ENCODE measurements around the gene ATXN2.
"Not testable (repeated sequence)": the region's sequence is repeated elsewhere in the genome, so short reads cannot be mapped to it uniquely, and the experiment has no call there.

ATXN2 gene

GRCh38 chr12:111590552-111590951 is 8.6 kb downstream of the ATXN2 start:
- no peak overlapping the region for H3K27ac Mint-ChIP-seq
- peaks cover 40% of the 10 kb centered on the region for H3K4me1 Mint-ChIP-seq (ENCODE audit: low read depth)
- no peak overlapping the region for H3K4me3 Mint-ChIP-seq
- no peaks in the 10 kb centered on the region for H3K27me3 Mint-ChIP-seq
- H3K9me3 Mint-ChIP-seq, result no peaks in the 10 kb centered on the region
- peaks cover 14% of the 10 kb centered on the region for H3K36me3 Mint-ChIP-seq (ENCODE audit: low read depth)
- no peak for DNase-seq

GRCh38 chr12:111589601-111590000 is 9.5 kb downstream of the ATXN2 start:
- H3K27me3 Mint-ChIP-seq, result no peaks in the 10 kb centered on the region
- H3K4me1 Mint-ChIP-seq (ENCODE audit: low read depth), result peaks cover 30% of the 10 kb centered on the region
- H3K9me3 Mint-ChIP-seq, result no peaks in the 10 kb centered on the region
- H3K4me3 Mint-ChIP-seq, result no peak overlapping the region
- H3K36me3 Mint-ChIP-seq (ENCODE audit: low read depth), result peaks cover 12% of the 10 kb centered on the region
- H3K27ac Mint-ChIP-seq, result no peak overlapping the region
- DNase-seq, result no peak

GRCh38 chr12:111588010-111588409 is 11.1 kb downstream of the ATXN2 start:
- H3K4me1 Mint-ChIP-seq (ENCODE audit: low read depth), result peaks cover 18% of the 10 kb centered on the region
- H3K27me3 Mint-ChIP-seq, result no peaks in the 10 kb centered on the region
- H3K36me3 Mint-ChIP-seq (ENCODE audit: low read depth), result peaks cover 12% of the 10 kb centered on the region
- H3K9me3 Mint-ChIP-seq, result no peaks in the 10 kb centered on the region
- no peak overlapping the region for H3K4me3 Mint-ChIP-seq
- DNase-seq, result no peak
- no peak overlapping the region for H3K27ac Mint-ChIP-seq

- no peak overlapping the region for H3K4me3 Mint-ChIP-seq
- peaks cover 10% of the 10 kb centered on the region for H3K36me3 Mint-ChIP-seq (ENCODE audit: low read depth)
- no peaks in the 10 kb centered on the region for H3K27me3 Mint-ChIP-seq
- peaks cover 15% of the 10 kb centered on the region for H3K4me1 Mint-ChIP-seq (ENCODE audit: low read depth)
- no peaks in the 10 kb centered on the region for H3K9me3 Mint-ChIP-seq
- DNase-seq, result no peak
- H3K27ac Mint-ChIP-seq, result no peak overlapping the region
Observed at GRCh38 chr12:111586986-111587385, 12.1 kb downstream of the ATXN2 start.

GRCh38 chr12:111585690-111586089 is 13.4 kb downstream of the ATXN2 start:
- no peaks in the 10 kb centered on the region for H3K9me3 Mint-ChIP-seq
- peaks cover 18% of the 10 kb centered on the region for H3K36me3 Mint-ChIP-seq (ENCODE audit: low read depth)
- peaks cover 17% of the 10 kb centered on the region for H3K4me1 Mint-ChIP-seq (ENCODE audit: low read depth)
- DNase-seq, result no peak
- H3K27me3 Mint-ChIP-seq, result no peaks in the 10 kb centered on the region
- no peak overlapping the region for H3K27ac Mint-ChIP-seq
- H3K4me3 Mint-ChIP-seq, result no peak overlapping the region

GRCh38 chr12:111584959-111585358 is 14.2 kb downstream of the ATXN2 start:
- H3K4me1 Mint-ChIP-seq (ENCODE audit: low read depth), result peaks cover 15% of the 10 kb centered on the region
- H3K36me3 Mint-ChIP-seq (ENCODE audit: low read depth), result peaks cover 22% of the 10 kb centered on the region
- no peaks in the 10 kb centered on the region for H3K9me3 Mint-ChIP-seq
- no peak overlapping the region for H3K4me3 Mint-ChIP-seq
- peak overlapping the region; percentile 6 for H3K27ac Mint-ChIP-seq
- DNase-seq, result no peak
- H3K27me3 Mint-ChIP-seq, result no peaks in the 10 kb centered on the region

- H3K9me3 Mint-ChIP-seq, H3K27me3 Mint-ChIP-seq, DNase-seq, H3K27ac Mint-ChIP-seq, H3K4me3 Mint-ChIP-seq: not testable (repeated sequence)
- Mint-ChIP-seq H3K36me3 (ENCODE audit: low read depth) (peaks cover 29% of the 10 kb centered on the region), H3K4me1 (ENCODE audit: low read depth) (peaks cover 16% of the 10 kb centered on the region)
Observed at GRCh38 chr12:111583506-111583905, 15.6 kb downstream of the ATXN2 start.

GRCh38 chr12:111582133-111582747 is 16.9 kb downstream of the ATXN2 start:
- no peak overlapping the region for H3K4me3 Mint-ChIP-seq
- peaks cover 19% of the 10 kb centered on the region for H3K4me1 Mint-ChIP-seq (ENCODE audit: low read depth)
- no peaks in the 10 kb centered on the region for H3K27me3 Mint-ChIP-seq
- no peak overlapping the region for H3K27ac Mint-ChIP-seq
- no peaks in the 10 kb centered on the region for H3K9me3 Mint-ChIP-seq
- peaks cover 30% of the 10 kb centered on the region for H3K36me3 Mint-ChIP-seq (ENCODE audit: low read depth)
- DNase-seq, result no peak

GRCh38 chr12:111581434-111582132 is 17.5 kb downstream of the ATXN2 start:
- Mint-ChIP-seq H3K4me1 (ENCODE audit: low read depth) (peaks cover 16% of the 10 kb centered on the region), H3K9me3 (no peaks in the 10 kb centered on the region), H3K4me3 (no peak overlapping the region), H3K36me3 (ENCODE audit: low read depth) (peaks cover 30% of the 10 kb centered on the region), H3K27ac (no peak overlapping the region), H3K27me3 (no peaks in the 10 kb centered on the region)
- no peak for DNase-seq

- DNase-seq, result no peak
- Mint-ChIP-seq H3K27me3 (no peaks in the 10 kb centered on the region), H3K4me3 (no peak overlapping the region), H3K36me3 (ENCODE audit: low read depth) (peaks cover 30% of the 10 kb centered on the region), H3K27ac (no peak overlapping the region), H3K4me1 (ENCODE audit: low read depth) (peaks cover 16% of the 10 kb centered on the region), H3K9me3 (no peaks in the 10 kb centered on the region)
Observed at GRCh38 chr12:111580737-111581136, 18.4 kb downstream of the ATXN2 start.

GRCh38 chr12:111580119-111580425 is 19.0 kb downstream of the ATXN2 start:
- Mint-ChIP-seq H3K27ac (no peak overlapping the region), H3K4me3 (no peak overlapping the region), H3K27me3 (no peaks in the 10 kb centered on the region), H3K36me3 (ENCODE audit: low read depth) (peaks cover 34% of the 10 kb centered on the region), H3K9me3 (no peaks in the 10 kb centered on the region), H3K4me1 (ENCODE audit: low read depth) (peaks cover 18% of the 10 kb centered on the region)
- DNase-seq, result no peak

GRCh38 chr12:111578971-111579340 is 20.2 kb downstream of the ATXN2 start:
- H3K4me1 Mint-ChIP-seq (ENCODE audit: low read depth), result peaks cover 18% of the 10 kb centered on the region
- no peak overlapping the region for H3K4me3 Mint-ChIP-seq
- no peak for DNase-seq
- no peaks in the 10 kb centered on the region for H3K9me3 Mint-ChIP-seq
- H3K36me3 Mint-ChIP-seq (ENCODE audit: low read depth), result peaks cover 32% of the 10 kb centered on the region
- H3K27ac Mint-ChIP-seq, result no peak overlapping the region
- no peaks in the 10 kb centered on the region for H3K27me3 Mint-ChIP-seq

- Mint-ChIP-seq H3K9me3 (no peaks in the 10 kb centered on the region), H3K27me3 (no peaks in the 10 kb centered on the region), H3K36me3 (ENCODE audit: low read depth) (peaks cover 34% of the 10 kb centered on the region), H3K27ac (no peak overlapping the region), H3K4me1 (ENCODE audit: low read depth) (peaks cover 19% of the 10 kb centered on the region), H3K4me3 (no peak overlapping the region)
- DNase-seq, result no peak
Observed at GRCh38 chr12:111578276-111578970, 20.7 kb downstream of the ATXN2 start.

- H3K4me1 Mint-ChIP-seq (ENCODE audit: low read depth), result peaks cover 25% of the 10 kb centered on the region
- no peaks in the 10 kb centered on the region for H3K9me3 Mint-ChIP-seq
- H3K4me3 Mint-ChIP-seq, result no peak overlapping the region
- no peak overlapping the region for H3K27ac Mint-ChIP-seq
- no peak for DNase-seq
- H3K36me3 Mint-ChIP-seq (ENCODE audit: low read depth), result peaks cover 23% of the 10 kb centered on the region
- no peaks in the 10 kb centered on the region for H3K27me3 Mint-ChIP-seq
Observed at GRCh38 chr12:111574797-111575443, 24.2 kb downstream of the ATXN2 start.

GRCh38 chr12:111573476-111573875 is 25.6 kb downstream of the ATXN2 start:
- Mint-ChIP-seq H3K27ac (no peak overlapping the region), H3K36me3 (ENCODE audit: low read depth) (peaks cover 14% of the 10 kb centered on the region), H3K4me3 (no peak overlapping the region), H3K4me1 (ENCODE audit: low read depth) (peaks cover 32% of the 10 kb centered on the region), H3K27me3 (no peaks in the 10 kb centered on the region), H3K9me3 (no peaks in the 10 kb centered on the region)
- no peak for DNase-seq

Measured in activated T-cell treated with anti-CD3 and anti-CD28 coated beads, Interleukin-2, amount 50 U/mL, for 24 hours (primary cell).